HG03439 (cell line): ENCODE results near the gene ARHGEF7.
"Not testable (repeated sequence)": the region's sequence is repeated elsewhere in the genome, so short reads cannot be mapped to it uniquely, and the experiment has no call there.

ENCODE experiments used
- ATAC-seq: cut with Tn5 transposase; IDR thresholded peaks from one replicate; pipeline ENCODE4 v1.9.1; 2021; ENCODE audit warnings: mild to moderate bottlenecking, moderate library complexity; ENCODE audit not compliant: unreplicated experiment

The ARHGEF7 gene

GRCh38 chr13:111189516-111189915, 74.4 kb downstream of the ARHGEF7 start:
- ATAC-seq = not testable (repeated sequence)

- not testable (repeated sequence) for ATAC-seq
Measured at GRCh38 chr13:111193223-111193622, 78.1 kb downstream of the ARHGEF7 start.

- ATAC-seq = not testable (repeated sequence)
Measured at GRCh38 chr13:111194651-111195050, 79.5 kb downstream of the ARHGEF7 start.

- ATAC-seq = not testable (repeated sequence)
Measured at GRCh38 chr13:111198732-111199378, 83.7 kb downstream of the ARHGEF7 start.

GRCh38 chr13:111201304-111201940, 86.3 kb downstream of the ARHGEF7 start:
- ATAC-seq = no peak

- ATAC-seq = no peak
Measured at GRCh38 chr13:111202156-111202621, 87.1 kb downstream of the ARHGEF7 start.

GRCh38 chr13:111202745-111203144, 87.6 kb downstream of the ARHGEF7 start:
- peak; percentile 67 for ATAC-seq

- ATAC-seq = no peak
Measured at GRCh38 chr13:111203736-111204389, 88.8 kb downstream of the ARHGEF7 start.

GRCh38 chr13:111204438-111205177, 89.5 kb downstream of the ARHGEF7 start:
- no peak for ATAC-seq

- no peak for ATAC-seq
Measured at GRCh38 chr13:111206148-111206547, 91.0 kb downstream of the ARHGEF7 start.

GRCh38 chr13:111209613-111210012, 94.5 kb downstream of the ARHGEF7 start:
- ATAC-seq = no peak

- ATAC-seq = no peak
Measured at GRCh38 chr13:111210091-111210490, 95.0 kb downstream of the ARHGEF7 start.

- ATAC-seq = no peak
Measured at GRCh38 chr13:111210544-111211469, 95.7 kb downstream of the ARHGEF7 start.

GRCh38 chr13:111211789-111212516, 96.8 kb downstream of the ARHGEF7 start:
- no peak for ATAC-seq

GRCh38 chr13:111212517-111212873, 97.4 kb downstream of the ARHGEF7 start:
- no peak for ATAC-seq

GRCh38 chr13:111213964-111214726, 99.0 kb downstream of the ARHGEF7 start:
- ATAC-seq = no peak

GRCh38 chr13:111215081-111216047, 100.3 kb downstream of the ARHGEF7 start:
- no peak for ATAC-seq
